HepG2 (cell line): Measurements from ENCODE around the gene ENTPD5. TPM values are rescaled to one million over a fixed set of nuclear protein-coding genes. Genes with fewer than 3 reads are reported as not detected.

Experiments used
- FOXA1 ChIP-seq, 2 experiments: fragments of 450-650 bp in 1 of 2; sonication (generic) in 1 of 2; formaldehyde crosslinking in 1 of 2; IDR thresholded peaks; 2 replicates each; pipeline versions ENCODE4 v1.4.0 to v1.6.1; 2016 to 2020; ENCODE audit warnings: missing genetic modification reagents in 1 of 2
- FOXA3 ChIP-seq: IDR thresholded peaks from 2 replicates; pipeline ENCODE4 v1.6.1; 2016; ENCODE audit warnings: missing genetic modification reagents, missing compliant biosample characterization
- SALL1 ChIP-seq: sonication (generic); formaldehyde crosslinking; IDR thresholded peaks from 2 replicates; pipeline ENCODE4 v1.8.0; 2022; ENCODE audit warnings: mild to moderate bottlenecking, missing genetic modification reagents
- SOX6 ChIP-seq, 2 experiments: fragments of 450-650 bp in 1 of 2; sonication (generic) in 1 of 2; formaldehyde crosslinking in 1 of 2; IDR thresholded peaks; 2 replicates each; pipeline versions ENCODE4 v1.4.0 to v1.6.1; 2017 to 2020; ENCODE audit warnings: antibody characterized with exemption in 1 of 2, mild to moderate bottlenecking in 1 of 2, missing genetic modification reagents in 1 of 2
- ZNF350 ChIP-seq: sonication (generic); formaldehyde crosslinking; IDR thresholded peaks from 2 replicates; pipeline ENCODE4 v1.4.0; 2020; ENCODE audit warnings: mild to moderate bottlenecking, low read depth, missing genetic modification reagents, borderline replicate concordance
- polyA plus RNA-seq, 8 experiments: library from polyadenylated mRNA; depleted of rRNA in 3 of 8; stranded (reverse) in 7 of 8; unstranded in 1 of 8; fragments of >200 nt; fragmentation: Illumina TruSeq in 4 of 8; extraction: Trizol in 4 of 8; gene quantifications; 2 replicates each; pipeline versions ENCODE4 v1.2.1 to v1.2.3, GENCODE V29; 2011 to 2016; ENCODE audit warnings: low read depth in 4 of 8, missing spikeins in 1 of 8, mixed read lengths in 1 of 8; ENCODE audit not compliant: insufficient read depth in 1 of 8
- total RNA-seq, 5 experiments: library from RNA; depleted of rRNA; stranded (reverse); fragments of >200 nt; fragmentation: Illumina TruSeq; extraction: Trizol; gene quantifications; 2 replicates each; pipeline ENCODE4 v1.2.3, GENCODE V29; 2016; ENCODE audit warnings: low read depth in 1 of 5
- TF ChIP-seq, protein P1 (sequence below): IDR thresholded peaks from 2 replicates; pipeline ENCODE4 v1.4.0; 2020; ENCODE audit warnings: mild to moderate bottlenecking, missing genetic modification reagents
- TF ChIP-seq, protein P2 (sequence below): sonication (generic); formaldehyde crosslinking; IDR thresholded peaks from 2 replicates; pipeline ENCODE4 v1.4.0; 2020; ENCODE audit warnings: missing genetic modification reagents

The ENTPD5 gene
- total and polyA plus RNA-seq, 2 of the 13 experiments (the other 11 are each of a cell fraction or from before 2014, with no cell fraction given): 33.8 to 43.3 TPM

DNA sequence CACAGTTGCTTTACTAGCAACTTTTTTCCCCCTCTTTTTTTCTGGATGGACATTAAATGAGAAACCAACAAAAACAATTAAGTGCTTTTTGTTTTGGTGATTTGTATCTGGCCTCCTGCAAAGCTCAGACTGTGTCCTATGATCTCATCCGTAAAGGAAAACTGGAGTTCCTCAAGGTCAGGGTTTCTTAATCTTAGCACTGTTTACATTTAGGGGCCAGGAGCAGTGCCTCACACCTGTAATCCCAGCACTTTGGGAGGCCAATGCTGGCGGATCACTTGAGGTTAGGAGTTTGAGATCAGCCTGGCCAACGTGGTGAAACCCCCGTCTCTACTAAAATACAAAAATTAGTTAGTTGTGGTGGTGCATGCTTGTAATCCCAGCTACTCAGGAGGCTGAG lies 28.0 kb downstream of the ENTPD5 start (continued):
- TF ChIP-seq, protein P1, sequence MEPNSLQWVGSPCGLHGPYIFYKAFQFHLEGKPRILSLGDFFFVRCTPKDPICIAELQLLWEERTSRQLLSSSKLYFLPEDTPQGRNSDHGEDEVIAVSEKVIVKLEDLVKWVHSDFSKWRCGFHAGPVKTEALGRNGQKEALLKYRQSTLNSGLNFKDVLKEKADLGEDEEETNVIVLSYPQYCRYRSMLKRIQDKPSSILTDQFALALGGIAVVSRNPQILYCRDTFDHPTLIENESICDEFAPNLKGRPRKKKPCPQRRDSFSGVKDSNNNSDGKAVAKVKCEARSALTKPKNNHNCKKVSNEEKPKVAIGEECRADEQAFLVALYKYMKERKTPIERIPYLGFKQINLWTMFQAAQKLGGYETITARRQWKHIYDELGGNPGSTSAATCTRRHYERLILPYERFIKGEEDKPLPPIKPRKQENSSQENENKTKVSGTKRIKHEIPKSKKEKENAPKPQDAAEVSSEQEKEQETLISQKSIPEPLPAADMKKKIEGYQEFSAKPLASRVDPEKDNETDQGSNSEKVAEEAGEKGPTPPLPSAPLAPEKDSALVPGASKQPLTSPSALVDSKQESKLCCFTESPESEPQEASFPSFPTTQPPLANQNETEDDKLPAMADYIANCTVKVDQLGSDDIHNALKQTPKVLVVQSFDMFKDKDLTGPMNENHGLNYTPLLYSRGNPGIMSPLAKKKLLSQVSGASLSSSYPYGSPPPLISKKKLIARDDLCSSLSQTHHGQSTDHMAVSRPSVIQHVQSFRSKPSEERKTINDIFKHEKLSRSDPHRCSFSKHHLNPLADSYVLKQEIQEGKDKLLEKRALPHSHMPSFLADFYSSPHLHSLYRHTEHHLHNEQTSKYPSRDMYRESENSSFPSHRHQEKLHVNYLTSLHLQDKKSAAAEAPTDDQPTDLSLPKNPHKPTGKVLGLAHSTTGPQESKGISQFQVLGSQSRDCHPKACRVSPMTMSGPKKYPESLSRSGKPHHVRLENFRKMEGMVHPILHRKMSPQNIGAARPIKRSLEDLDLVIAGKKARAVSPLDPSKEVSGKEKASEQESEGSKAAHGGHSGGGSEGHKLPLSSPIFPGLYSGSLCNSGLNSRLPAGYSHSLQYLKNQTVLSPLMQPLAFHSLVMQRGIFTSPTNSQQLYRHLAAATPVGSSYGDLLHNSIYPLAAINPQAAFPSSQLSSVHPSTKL (CRISPR knock-in tag): peak; percentile 39; the same call in 1 of the 2 replicates
- no peak for TF ChIP-seq FOXA1 (IDR thresholded peaks at IDR 0.05)
- TF ChIP-seq FOXA1 (CRISPR knock-in tag; IDR thresholded peaks at IDR 0.05): 0 out of 2 replicates have a peak, but pooled peaks have one; percentile 7
- TF ChIP-seq FOXA3: peak; percentile 46; the same call in 1 of the 2 replicates
- TF ChIP-seq ZNF350 (CRISPR knock-in tag): no peak
- 0 out of 2 replicates have a peak, but pooled peaks have one; percentile 31 for TF ChIP-seq SALL1
- no peak for TF ChIP-seq SOX6 (IDR thresholded peaks at IDR 0.05)
- peak; percentile 28 for TF ChIP-seq SOX6 (CRISPR knock-in tag; IDR thresholded peaks at IDR 0.05)
- TF ChIP-seq, protein P2, sequence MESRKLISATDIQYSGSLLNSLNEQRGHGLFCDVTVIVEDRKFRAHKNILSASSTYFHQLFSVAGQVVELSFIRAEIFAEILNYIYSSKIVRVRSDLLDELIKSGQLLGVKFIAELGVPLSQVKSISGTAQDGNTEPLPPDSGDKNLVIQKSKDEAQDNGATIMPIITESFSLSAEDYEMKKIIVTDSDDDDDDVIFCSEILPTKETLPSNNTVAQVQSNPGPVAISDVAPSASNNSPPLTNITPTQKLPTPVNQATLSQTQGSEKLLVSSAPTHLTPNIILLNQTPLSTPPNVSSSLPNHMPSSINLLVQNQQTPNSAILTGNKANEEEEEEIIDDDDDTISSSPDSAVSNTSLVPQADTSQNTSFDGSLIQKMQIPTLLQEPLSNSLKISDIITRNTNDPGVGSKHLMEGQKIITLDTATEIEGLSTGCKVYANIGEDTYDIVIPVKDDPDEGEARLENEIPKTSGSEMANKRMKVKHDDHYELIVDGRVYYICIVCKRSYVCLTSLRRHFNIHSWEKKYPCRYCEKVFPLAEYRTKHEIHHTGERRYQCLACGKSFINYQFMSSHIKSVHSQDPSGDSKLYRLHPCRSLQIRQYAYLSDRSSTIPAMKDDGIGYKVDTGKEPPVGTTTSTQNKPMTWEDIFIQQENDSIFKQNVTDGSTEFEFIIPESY: peak; percentile 80
